Germinal center (tissue), 1 donor: ENCODE results near the gene FAAP20.

Experiments used
- DNase-seq: peaks from one replicate; pipeline ENCODE4 v3.0.0; 2012; ENCODE audit warnings: mixed read lengths, low spot score

The FAAP20 gene

GRCh38 chr1:2210084-2210653 lies 15.6 kb upstream of the FAAP20 start:
- DNase-seq, result no peak

DNA sequence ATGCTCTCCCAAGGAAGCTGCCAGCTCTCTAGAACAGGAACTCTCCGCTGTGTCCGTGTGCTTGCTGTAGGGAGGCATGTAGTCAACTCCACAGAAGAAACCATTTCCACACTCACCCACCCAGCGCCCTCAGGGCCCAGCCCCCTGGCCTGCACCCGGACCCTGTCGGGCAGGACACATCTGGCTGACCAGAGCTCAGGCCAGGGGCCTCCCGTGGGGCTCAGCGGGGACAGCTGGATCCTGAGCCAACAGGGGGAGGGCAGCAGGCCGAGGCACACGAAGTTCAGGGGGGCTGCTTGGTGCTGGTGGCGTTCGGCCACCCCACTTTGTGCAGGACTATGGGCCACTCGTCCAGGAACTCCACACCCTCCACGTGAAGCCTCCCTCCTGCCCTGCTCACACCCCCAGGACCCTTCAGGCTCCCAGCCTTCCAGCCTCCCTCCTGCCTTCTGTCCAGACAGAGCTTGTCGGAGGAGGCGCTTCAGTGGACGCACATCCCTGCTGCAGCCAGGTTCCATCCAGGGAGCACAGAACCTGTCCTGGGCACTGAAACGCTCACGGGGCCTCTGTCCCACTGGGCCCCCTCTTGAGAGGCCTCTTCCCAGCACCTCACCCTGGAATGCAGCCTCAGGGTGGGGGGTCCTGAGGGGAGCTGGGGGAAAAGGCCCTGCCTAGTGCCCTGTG lies 15.0 kb upstream of the FAAP20 start:
- DNase-seq, result no peak

GRCh38 chr1:2208309-2209239 lies 14.0 kb upstream of the FAAP20 start:
- no peak for DNase-seq

DNA sequence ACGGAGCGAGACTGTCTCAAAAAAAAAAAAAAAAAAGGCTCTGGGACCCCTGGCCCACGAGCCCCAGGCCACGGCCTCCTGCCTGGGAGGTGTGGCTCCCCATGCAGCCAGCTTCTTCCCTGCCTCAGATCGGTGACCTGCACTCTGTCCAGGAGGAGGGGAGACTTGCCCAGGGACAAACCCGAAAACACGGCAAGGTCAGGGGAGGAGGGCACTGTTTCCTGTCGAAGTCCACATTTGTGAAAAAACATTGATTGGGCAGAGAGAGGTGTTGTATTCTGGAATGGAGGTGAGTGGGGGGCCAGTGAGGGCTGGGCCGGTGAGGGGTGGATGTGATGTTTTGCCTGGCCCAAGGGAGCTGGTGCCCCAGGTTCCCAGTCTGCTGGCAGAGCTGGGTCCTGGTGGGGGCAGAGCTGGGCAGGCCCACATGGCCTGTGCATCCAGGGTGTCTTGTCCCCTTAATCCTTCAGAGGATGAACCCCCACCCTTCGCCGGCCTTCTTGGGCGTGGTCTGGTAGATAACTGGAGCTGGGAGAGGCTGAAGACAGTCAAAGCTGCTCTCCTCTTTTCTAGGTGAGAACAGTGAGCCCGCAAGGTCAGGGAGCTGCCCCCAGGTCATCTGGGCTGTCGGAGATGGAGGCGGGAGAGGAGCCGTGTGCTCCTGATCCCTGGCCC lies 12.4 kb upstream of the FAAP20 start:
- DNase-seq, result no peak

DNA sequence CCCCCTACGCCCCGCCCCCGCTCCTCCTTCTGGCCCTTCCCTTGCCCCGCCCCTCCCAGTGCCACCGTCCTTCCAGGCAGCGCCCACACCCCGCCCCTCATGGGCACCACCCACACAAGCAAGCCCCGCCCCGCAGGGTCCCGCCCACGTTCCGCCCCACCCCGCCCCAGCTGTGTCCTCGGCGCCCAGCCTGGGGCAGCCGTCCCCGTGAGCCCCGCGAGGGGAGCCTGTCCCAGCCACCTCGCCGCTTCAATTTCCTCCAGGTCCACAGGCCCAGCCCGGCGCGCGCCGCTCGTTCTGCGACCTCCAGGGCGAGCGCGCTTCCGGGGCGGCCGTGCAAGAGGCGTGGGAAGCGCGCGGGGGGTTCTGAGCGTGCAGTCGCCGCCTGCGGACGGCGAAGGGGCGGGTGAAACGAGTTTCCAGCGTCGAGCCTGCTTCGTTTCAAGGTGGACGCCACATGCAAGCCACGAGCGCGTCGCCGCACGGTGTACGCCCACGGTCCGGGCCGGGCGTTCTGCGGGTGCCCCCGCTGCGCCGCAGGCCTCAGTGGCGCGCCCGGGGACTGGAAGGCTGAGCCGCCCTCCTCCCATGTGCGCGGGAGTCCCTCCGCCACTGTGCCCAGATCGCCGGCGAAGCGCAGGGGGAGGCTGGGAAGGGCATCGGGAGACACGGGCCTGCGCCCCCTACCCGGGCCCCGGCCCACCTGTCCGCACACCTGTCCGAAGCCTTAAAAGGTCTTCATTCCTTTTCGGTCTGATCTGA lies 10.8 kb upstream of the FAAP20 start:
- no peak for DNase-seq

GRCh38 chr1:2204415-2205190 lies 10.0 kb upstream of the FAAP20 start:
- peak; percentile 98 for DNase-seq

GRCh38 chr1:2203671-2204414 lies 9.3 kb upstream of the FAAP20 start:
- DNase-seq, result no peak

DNA sequence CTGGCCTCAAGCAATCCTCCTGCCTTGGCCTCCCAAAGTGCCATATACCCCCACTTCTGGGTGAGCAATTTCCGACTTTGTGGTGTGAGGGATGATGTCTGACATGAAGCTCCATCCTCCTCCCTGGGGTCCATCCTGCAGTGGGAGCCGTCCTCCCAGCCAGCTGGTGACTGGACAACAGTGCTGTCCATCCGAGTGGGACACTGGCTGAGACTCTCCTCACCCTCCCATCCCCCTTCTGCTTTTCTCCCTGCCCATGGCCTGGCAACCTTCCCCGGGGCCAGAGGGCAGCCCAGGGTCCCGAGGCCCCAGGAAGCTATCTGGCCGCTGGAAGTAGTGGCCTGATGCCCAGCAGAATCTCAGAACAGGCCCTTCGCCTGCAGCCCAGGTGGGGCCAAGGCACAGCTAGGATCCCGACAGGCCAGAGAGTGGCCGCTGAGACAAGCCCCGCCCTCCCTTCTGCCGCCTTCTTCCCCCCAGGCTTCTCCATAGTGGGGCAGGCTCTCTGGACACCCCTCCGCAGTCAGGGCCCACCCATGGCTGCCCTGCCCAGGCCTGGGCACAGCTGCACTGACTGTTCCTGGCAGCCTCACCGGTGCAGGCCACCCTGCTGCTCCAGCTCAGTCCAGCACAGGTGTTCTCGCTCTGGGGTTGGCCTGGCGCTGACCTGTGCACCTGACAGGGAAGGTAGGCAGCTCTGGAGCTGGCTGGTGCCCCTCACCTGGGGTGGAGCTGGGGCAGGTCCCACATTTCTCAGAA lies 8.4 kb upstream of the FAAP20 start:
- no peak for DNase-seq

DNA sequence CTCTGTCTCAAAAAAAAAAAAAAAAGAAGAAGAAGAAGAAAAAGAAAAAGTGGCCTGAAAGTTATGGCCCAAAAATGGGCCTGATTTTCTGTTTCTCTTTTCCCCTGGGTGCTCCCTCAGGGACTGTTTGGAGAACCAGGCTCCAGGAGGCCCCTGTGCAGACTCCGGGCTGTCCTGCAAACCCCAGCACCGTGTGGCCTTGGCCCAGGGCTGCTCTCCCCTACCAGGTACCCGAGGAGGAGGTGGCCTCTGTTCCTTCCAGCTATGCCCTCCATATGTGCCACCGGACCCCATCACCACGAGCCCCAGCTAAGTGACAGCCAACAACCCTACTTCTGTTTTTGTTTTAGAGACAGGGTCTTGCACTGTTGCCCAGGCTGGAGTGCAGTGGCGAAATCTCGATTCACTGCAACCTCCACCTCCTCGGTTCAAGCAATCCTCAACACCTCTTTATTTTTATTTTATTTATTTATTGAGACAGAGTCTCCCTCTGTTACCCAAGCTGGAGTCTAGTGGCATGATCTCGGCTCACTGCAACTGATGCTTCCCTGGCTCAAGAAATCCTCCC lies 7.5 kb upstream of the FAAP20 start:
- DNase-seq, result no peak

DNA sequence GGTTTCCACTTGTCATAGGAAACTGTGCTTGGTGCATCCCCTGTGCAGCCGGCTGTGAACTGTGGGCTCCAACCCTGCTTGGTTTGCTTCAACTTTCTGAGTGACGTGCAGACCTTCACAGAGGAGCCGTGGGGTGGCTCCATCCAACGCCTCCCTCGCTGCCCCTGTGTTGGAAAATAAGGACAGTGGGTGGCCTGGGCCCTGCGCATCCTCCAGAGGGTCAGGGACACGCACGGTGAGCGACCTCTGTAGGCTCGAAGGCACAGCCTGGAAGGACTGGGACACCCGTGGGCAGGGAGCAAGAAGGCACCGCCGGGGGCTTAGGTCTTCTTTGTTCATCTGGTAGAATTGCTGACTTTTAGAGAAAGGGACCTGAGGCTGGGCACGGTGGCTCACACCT lies 6.5 kb upstream of the FAAP20 start:
- DNase-seq, result no peak

DNA sequence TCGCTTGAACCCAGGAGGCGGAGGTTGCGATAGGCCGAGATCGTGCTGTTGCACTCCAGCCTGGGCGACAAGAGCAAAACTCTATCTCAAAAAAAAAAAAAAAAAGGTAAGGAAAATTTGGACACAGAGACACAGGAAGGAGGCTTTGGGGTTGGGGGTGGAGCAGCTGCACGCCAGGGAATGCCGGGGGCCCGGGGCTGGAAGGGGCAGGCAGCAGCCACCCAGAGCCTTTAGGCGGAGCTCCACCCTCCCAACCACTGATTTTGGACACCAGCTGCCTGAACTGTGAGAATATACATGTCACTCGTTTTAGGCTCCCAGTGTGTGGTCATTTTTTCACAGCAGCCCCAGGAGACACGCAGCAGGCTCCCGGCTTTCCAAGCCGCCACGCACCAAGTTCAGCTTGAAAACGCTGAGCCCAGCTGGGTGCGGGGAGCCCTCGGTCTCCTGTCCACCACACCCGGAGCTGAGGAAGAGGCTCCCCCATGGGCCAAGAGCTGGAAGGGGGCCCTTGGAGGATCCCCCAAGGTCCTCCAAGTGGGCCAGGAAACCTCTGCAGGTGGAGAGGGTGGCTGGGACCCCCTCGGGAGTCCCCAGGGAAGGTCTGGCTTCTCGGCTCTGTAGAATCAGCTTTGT lies 5.9 kb upstream of the FAAP20 start:
- DNase-seq, result no peak

DNA sequence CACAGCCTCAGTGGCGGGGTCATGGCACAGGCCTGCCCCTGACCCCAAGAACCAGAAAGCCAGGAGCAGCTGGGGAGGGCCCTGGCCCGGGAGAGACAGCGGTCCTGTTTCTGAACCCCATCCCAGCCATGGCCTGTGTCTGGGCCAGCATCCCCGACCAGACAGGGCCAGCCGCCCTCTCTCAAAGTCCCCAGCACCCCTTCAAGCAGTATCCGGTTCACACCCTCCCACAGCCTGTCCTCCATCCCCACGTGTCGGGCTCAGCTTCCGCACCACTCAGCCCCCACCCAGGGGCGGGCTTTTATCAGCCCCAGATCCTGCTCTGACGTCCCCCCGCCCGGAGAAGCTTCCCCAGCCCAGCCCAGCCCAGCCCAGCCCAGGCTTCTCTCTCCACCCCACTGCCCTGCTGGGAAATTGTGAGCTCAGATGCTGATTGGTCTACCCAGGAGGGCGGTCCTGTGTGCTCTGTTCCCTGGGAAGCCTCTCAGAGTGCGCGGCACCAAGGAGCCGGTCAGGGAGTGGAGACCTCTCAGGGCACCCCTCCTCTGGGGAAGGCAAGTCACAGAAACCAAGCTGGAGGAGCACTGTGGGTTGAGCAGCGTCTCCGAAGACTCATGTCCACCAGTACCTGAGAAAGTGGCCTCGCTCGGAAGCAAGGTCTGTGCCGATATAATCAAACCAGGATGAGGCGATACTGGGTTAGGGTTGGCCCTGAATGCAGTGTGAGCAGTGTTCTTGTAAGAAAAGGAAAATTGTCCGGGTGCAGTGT lies 4.7 kb upstream of the FAAP20 start:
- peak; percentile 47 for DNase-seq

GRCh38 chr1:2198571-2198970 lies 4.0 kb upstream of the FAAP20 start:
- no peak for DNase-seq

DNA sequence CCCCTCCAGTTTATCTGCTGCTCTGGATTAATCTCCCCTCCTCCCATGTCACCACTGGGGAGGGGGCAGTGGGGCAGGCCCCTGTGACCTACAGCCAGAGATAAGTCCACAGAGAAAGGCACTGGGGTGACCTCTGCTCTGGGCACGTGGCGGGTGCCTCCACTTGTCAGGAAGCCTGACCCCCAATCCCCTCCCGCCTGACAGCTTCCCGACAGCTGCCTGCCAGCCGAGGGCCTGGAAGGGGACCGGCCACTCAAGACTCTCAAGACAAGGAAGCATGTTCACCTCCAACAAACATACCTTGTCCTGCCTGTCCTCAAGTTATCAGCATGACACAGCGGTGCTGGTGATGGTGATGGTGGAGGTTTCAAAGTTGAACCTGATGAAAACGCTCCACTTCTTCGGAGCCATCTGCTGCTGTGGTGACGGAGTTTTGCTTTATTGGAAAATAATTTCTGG lies 3.2 kb upstream of the FAAP20 start:
- no peak for DNase-seq

- no peak for DNase-seq
These were observed 2.5 kb upstream of the FAAP20 start for GRCh38 chr1:2196901-2197638.

DNA sequence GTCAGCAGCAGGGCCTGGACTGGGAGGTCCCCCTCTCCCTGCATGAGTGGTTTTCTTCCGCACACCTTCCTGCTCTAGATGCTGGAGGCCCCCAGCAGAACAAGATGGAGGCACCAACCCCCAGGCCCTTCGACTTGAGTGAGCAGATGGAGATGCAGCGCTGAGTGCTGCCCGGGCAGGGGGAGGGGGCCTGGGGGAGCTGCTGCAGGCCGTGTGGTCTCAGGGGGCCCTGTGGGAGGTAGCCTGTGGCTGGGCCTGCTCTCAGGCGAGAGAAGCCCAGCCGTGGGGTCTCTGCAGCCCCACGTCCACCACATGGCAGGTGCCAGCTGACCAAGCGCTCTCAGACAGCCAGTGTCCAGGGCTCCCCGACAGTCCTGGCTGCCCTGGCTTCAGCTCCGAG lies 1.2 kb upstream of the FAAP20 start:
- no peak for DNase-seq
